ENCODE results near the gene VWDE. TPM values are rescaled to one million over a fixed set of nuclear protein-coding genes. Genes with fewer than 3 reads are reported as not detected.

VWDE gene
- total RNA-seq, 6 donors from 2014 or later: 0.22 to 4.4 (median 1.1) TPM

DNA sequence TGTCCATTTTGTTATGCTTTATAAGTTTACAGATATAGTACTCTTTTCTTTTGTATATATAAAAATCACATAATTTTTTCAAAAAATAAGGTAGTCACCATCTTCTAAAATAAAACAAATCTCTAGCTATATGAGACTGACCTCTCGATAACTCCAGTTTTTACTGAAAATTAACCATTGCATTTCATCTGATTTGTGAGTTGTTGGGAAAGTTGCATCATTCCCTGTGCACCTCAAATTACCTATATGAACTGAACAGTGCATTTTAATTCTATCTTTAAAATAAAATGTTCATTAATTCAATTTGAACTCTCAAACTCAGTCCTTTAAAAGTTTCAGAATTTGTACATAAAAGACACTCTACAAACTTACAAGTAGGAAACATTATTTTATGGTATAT lies 86.0 kb downstream of the VWDE start:
- ATAC-seq (ENCODE audit: low FRiP score in 2 of 2) (no peak), DNase-seq (no peak)
- H3K9me3 ChIP-seq: no peaks in the 10 kb centered on the region
- H3K36me3 ChIP-seq: no peaks in the 10 kb centered on the region
- H3K27me3 ChIP-seq: no peaks in the 10 kb centered on the region
- no peak for TF ChIP-seq EP300 (IDR thresholded peaks at IDR 0.05)
- H3K27ac ChIP-seq: no peak overlapping the region
- no peak overlapping the region for H3K4me3 ChIP-seq
- no peaks in the 10 kb centered on the region for H3K4me1 ChIP-seq
- 93 to 97% methylated on average over 1 of the region's 1 CpG for WGBS, 2 donors

- DNase-seq: no peak
- TF ChIP-seq EP300 (IDR thresholded peaks at IDR 0.05): no peak
- H3K4me3 ChIP-seq: no peak overlapping the region
- no peaks in the 10 kb centered on the region for H3K4me1 ChIP-seq
- no peaks in the 10 kb centered on the region for H3K27me3 ChIP-seq
- H3K36me3 ChIP-seq: no peaks in the 10 kb centered on the region
- WGBS, 2 donors: 55 to 62% methylated on average over 3 of the region's 3 CpGs
- no peak overlapping the region for H3K27ac ChIP-seq
- ATAC-seq (ENCODE audit: low FRiP score in 2 of 2): no peak
- no peaks in the 10 kb centered on the region for H3K9me3 ChIP-seq
Observed at GRCh38 chr7:12316925-12317324, 86.7 kb downstream of the VWDE start.

- Histone ChIP-seq H3K27ac (no peak overlapping the region), H3K4me3 (no peak overlapping the region), H3K27me3 (no peaks in the 10 kb centered on the region), H3K4me1 (no peaks in the 10 kb centered on the region), H3K36me3 (no peaks in the 10 kb centered on the region), H3K9me3 (no peaks in the 10 kb centered on the region)
- TF ChIP-seq EP300 (IDR thresholded peaks at IDR 0.05) (no peak), POLR2AphosphoS5 (IDR thresholded peaks at IDR 0.05) (no peak), POLR2A (IDR thresholded peaks at IDR 0.05) (no peak)
- TF ChIP-seq, protein P1, sequence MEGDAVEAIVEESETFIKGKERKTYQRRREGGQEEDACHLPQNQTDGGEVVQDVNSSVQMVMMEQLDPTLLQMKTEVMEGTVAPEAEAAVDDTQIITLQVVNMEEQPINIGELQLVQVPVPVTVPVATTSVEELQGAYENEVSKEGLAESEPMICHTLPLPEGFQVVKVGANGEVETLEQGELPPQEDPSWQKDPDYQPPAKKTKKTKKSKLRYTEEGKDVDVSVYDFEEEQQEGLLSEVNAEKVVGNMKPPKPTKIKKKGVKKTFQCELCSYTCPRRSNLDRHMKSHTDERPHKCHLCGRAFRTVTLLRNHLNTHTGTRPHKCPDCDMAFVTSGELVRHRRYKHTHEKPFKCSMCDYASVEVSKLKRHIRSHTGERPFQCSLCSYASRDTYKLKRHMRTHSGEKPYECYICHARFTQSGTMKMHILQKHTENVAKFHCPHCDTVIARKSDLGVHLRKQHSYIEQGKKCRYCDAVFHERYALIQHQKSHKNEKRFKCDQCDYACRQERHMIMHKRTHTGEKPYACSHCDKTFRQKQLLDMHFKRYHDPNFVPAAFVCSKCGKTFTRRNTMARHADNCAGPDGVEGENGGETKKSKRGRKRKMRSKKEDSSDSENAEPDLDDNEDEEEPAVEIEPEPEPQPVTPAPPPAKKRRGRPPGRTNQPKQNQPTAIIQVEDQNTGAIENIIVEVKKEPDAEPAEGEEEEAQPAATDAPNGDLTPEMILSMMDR (IDR thresholded peaks at IDR 0.05): no peak
- ATAC-seq (ENCODE audit: low FRiP score in 2 of 2) (no peak), DNase-seq (peak in 1 of 2 donors; percentile 29)
Observed at GRCh38 chr7:12315049-12315448, 88.6 kb downstream of the VWDE start.

DNA sequence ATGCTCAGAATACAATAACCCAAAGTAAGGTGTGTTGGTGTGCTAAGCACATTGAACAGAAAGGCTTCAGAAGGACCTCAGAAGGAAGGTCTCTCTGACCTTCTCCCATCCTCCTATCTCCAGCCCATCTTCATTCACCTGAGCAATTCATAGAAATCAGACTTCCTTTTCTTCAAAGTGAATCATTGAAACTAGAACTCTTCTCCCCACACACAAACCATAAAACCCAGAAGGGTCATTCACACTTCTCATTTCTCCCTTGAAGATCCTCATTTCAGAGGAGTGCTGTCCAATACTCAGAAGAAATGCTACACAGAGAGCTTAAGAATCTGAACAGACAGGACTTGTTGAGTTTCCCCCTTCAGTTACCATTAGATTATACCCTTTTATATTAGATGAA lies 89.5 kb downstream of the VWDE start:
- ATAC-seq (ENCODE audit: low FRiP score in 2 of 2) (no peak), DNase-seq (no peak)
- H3K27ac ChIP-seq: no peak overlapping the region
- H3K36me3 ChIP-seq: no peaks in the 10 kb centered on the region
- no peaks in the 10 kb centered on the region for H3K27me3 ChIP-seq
- H3K4me3 ChIP-seq: no peak overlapping the region
- no peaks in the 10 kb centered on the region for H3K4me1 ChIP-seq
- TF ChIP-seq POLR2AphosphoS5 (IDR thresholded peaks at IDR 0.05) (no peak), POLR2A (IDR thresholded peaks at IDR 0.05) (no peak), EP300 (IDR thresholded peaks at IDR 0.05) (no peak)
- TF ChIP-seq, protein P1 (IDR thresholded peaks at IDR 0.05): no peak
- no peaks in the 10 kb centered on the region for H3K9me3 ChIP-seq

DNA sequence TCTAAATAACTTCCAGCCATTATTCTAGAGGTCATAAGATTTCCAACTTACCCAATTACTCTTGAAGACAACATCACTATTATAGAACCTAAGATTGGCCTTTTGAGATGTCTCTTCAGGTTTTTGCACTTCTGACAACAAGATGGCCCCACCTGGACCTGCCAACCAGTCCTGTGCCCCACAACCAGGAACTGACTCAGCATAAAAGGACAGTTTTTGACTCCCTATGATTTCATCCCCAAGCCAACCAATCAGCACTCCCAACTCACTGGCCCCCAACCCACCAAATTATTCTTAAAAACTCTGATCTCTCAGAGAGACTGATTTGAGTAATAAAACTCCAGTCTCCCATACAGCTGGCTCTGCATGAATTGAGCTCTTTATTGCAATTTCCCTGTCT lies 98.2 kb downstream of the VWDE start:
- Histone ChIP-seq H3K4me3 (no peak overlapping the region), H3K27ac (no peak overlapping the region), H3K9me3 (no peaks in the 10 kb centered on the region), H3K27me3 (no peaks in the 10 kb centered on the region), H3K4me1 (no peaks in the 10 kb centered on the region), H3K36me3 (no peaks in the 10 kb centered on the region)
- no peak for DNase-seq
- no peak for ATAC-seq (ENCODE audit: low FRiP score in 2 of 2)
- TF ChIP-seq POLR2A (IDR thresholded peaks at IDR 0.05) (no peak), EP300 (IDR thresholded peaks at IDR 0.05) (no peak), POLR2AphosphoS5 (IDR thresholded peaks at IDR 0.05) (no peak)
- TF ChIP-seq, protein P1 (IDR thresholded peaks at IDR 0.05): no peak

GRCh38 chr7:12303495-12303894 lies 100.2 kb downstream of the VWDE start:
- no peak for ATAC-seq (ENCODE audit: low FRiP score in 2 of 2)
- no peaks in the 10 kb centered on the region for H3K27me3 ChIP-seq
- H3K4me1 ChIP-seq: no peaks in the 10 kb centered on the region
- DNase-seq: no peak
- H3K9me3 ChIP-seq: no peaks in the 10 kb centered on the region
- TF ChIP-seq POLR2AphosphoS5 (IDR thresholded peaks at IDR 0.05): no peak
- TF ChIP-seq POLR2A (IDR thresholded peaks at IDR 0.05): no peak
- TF ChIP-seq, protein P1 (IDR thresholded peaks at IDR 0.05): no peak
- no peak for TF ChIP-seq EP300 (IDR thresholded peaks at IDR 0.05)
- H3K36me3 ChIP-seq: no peaks in the 10 kb centered on the region
- 69 to 74% methylated on average over 4 of the region's 4 CpGs for WGBS, 2 donors
- no peak overlapping the region for H3K4me3 ChIP-seq
- no peak overlapping the region for H3K27ac ChIP-seq

All from upper lobe of left lung (tissue), 6 donors.